ENCODE data around the gene PDE6H. TPM values are rescaled to one million over a fixed set of nuclear protein-coding genes. Genes with fewer than 3 reads are reported as not detected.

PDE6H gene
- total RNA-seq, 1 experiment from 2014 or later = not detected

DNA sequence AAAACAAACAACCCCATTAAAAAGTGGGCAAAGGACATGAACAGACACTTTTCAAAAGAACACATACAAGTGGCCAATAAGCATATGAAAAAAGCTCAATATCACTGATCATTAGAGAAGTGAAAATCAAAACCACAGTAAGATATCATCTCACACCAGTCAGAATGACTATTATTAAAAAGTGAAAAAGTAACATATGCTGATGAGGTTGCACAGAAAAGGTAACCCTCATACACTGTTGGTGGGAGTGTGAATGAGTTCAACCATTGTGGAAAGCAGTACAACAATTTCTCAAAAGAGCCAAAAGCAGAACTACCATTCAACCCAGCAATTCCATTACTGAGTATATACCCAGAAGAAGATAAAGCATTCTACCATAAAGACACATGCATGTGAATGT, 18.2 kb downstream of the PDE6H start:
- intact Hi-C loops (cut with micrococcal nuclease; ENCODE audit: unreplicated experiment) = loop anchor here (10.0 kb wide), 1 partner anchor 356 kb away; no protein-coding TSS in a partner anchor
- TF ChIP-seq EZH2 (IDR thresholded peaks at IDR 0.05; ENCODE audit: borderline replicate concordance, low read depth, low read length, poor library complexity, severe bottlenecking) = no peak
- TF ChIP-seq, protein P1, sequence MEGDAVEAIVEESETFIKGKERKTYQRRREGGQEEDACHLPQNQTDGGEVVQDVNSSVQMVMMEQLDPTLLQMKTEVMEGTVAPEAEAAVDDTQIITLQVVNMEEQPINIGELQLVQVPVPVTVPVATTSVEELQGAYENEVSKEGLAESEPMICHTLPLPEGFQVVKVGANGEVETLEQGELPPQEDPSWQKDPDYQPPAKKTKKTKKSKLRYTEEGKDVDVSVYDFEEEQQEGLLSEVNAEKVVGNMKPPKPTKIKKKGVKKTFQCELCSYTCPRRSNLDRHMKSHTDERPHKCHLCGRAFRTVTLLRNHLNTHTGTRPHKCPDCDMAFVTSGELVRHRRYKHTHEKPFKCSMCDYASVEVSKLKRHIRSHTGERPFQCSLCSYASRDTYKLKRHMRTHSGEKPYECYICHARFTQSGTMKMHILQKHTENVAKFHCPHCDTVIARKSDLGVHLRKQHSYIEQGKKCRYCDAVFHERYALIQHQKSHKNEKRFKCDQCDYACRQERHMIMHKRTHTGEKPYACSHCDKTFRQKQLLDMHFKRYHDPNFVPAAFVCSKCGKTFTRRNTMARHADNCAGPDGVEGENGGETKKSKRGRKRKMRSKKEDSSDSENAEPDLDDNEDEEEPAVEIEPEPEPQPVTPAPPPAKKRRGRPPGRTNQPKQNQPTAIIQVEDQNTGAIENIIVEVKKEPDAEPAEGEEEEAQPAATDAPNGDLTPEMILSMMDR (conservative IDR thresholded peaks at IDR 0.05; ENCODE audit: low read depth, low read length) = no peak
- no peak overlapping the region for H3K27ac ChIP-seq (ENCODE audit: low read depth, low read length, poor library complexity, severe bottlenecking)
- ChIA-PET POLR2A (ENCODE audit: low non-redundant PET) (no interaction called here), CTCF (no interaction called here)
- no peaks in the 10 kb centered on the region for H3K9me3 ChIP-seq (ENCODE audit: low read depth, low read length, poor library complexity, severe bottlenecking)
- no peaks in the 10 kb centered on the region for H3K27me3 ChIP-seq (replicated peaks; ENCODE audit: insufficient read depth, low read depth, low read length, poor library complexity)
- BruUV-seq (replicated peaks) = no TSS peak
- no peaks in the 10 kb centered on the region for H3K36me3 ChIP-seq (ENCODE audit: insufficient read depth, low read length, poor library complexity, severe bottlenecking)
- no peak for DNase-seq (ENCODE audit: low spot score)
- no peak overlapping the region for H3K4me3 ChIP-seq (ENCODE audit: low read depth, low read length, poor library complexity, severe bottlenecking)
- no peaks in the 10 kb centered on the region for H3K4me1 ChIP-seq (ENCODE audit: insufficient read depth, low read length, poor library complexity, severe bottlenecking)

DNA sequence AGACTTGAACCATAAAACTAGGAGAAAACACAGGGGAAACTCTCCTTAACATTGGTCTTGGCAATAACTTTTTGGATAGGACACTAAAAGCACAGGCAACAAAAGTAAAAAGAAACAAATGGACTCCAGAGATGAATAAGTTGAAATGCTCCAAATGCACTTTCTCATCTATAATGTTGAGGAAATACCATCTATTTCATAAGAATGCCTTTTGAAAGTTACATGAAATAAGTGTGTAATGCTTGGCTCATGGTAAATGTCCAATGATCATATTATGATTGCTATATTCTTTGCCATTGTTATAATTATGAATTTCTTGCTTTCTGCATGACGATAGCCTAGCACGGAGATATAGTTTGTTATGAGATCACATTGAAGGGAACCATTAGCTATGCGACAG, 19.8 kb downstream of the PDE6H start:
- Histone ChIP-seq H3K4me1 (ENCODE audit: insufficient read depth, low read length, poor library complexity, severe bottlenecking) (no peaks in the 10 kb centered on the region), H3K4me3 (ENCODE audit: low read depth, low read length, poor library complexity, severe bottlenecking) (no peak overlapping the region), H3K27me3 (replicated peaks; ENCODE audit: insufficient read depth, low read depth, low read length, poor library complexity) (no peaks in the 10 kb centered on the region), H3K36me3 (ENCODE audit: insufficient read depth, low read length, poor library complexity, severe bottlenecking) (no peaks in the 10 kb centered on the region), H3K9me3 (ENCODE audit: low read depth, low read length, poor library complexity, severe bottlenecking) (no peaks in the 10 kb centered on the region), H3K27ac (ENCODE audit: low read depth, low read length, poor library complexity, severe bottlenecking) (no peak overlapping the region)
- TF ChIP-seq, protein P1 (conservative IDR thresholded peaks at IDR 0.05; ENCODE audit: low read depth, low read length) = no peak
- TF ChIP-seq EZH2 (IDR thresholded peaks at IDR 0.05; ENCODE audit: borderline replicate concordance, low read depth, low read length, poor library complexity, severe bottlenecking) = no peak
- POLR2A ChIA-PET (ENCODE audit: low non-redundant PET) = no interaction called here
- no peak for DNase-seq (ENCODE audit: low spot score)
- no TSS peak for BruUV-seq (replicated peaks)
- intact Hi-C loops (cut with micrococcal nuclease; ENCODE audit: unreplicated experiment) = loop anchor here (10.0 kb wide), 1 partner anchor 358 kb away; no protein-coding TSS in a partner anchor
- CTCF ChIA-PET = no interaction called here

DNA sequence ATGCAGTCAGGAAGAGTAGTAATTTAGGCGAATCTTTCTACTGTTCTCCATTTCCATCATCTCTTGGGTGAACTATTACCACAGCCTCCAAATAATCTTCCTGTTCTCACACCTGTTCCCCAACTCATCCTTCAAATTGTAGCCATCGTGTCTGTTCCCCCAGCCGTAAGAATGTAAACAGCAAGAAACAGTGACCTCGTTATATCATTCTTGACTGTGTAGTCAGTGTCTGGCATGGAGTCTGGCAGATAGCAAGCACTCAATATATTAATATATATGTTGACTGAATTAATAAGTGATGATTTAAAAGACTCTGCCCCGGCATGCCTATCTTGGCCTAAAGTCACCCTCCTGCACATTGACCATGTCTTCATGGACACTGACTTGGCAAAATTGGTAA, 20.3 kb downstream of the PDE6H start:
- DNase-seq (ENCODE audit: low spot score) = no peak
- no peak for TF ChIP-seq EZH2 (IDR thresholded peaks at IDR 0.05; ENCODE audit: borderline replicate concordance, low read depth, low read length, poor library complexity, severe bottlenecking)
- TF ChIP-seq, protein P1 (conservative IDR thresholded peaks at IDR 0.05; ENCODE audit: low read depth, low read length) = no peak
- no peaks in the 10 kb centered on the region for H3K4me1 ChIP-seq (ENCODE audit: insufficient read depth, low read length, poor library complexity, severe bottlenecking)
- CTCF ChIA-PET = no interaction called here
- H3K27ac ChIP-seq (ENCODE audit: low read depth, low read length, poor library complexity, severe bottlenecking) = no peak overlapping the region
- POLR2A ChIA-PET (ENCODE audit: low non-redundant PET) = no interaction called here
- H3K9me3 ChIP-seq (ENCODE audit: low read depth, low read length, poor library complexity, severe bottlenecking) = no peaks in the 10 kb centered on the region
- intact Hi-C loops (cut with micrococcal nuclease; ENCODE audit: unreplicated experiment) = loop anchor here (10.0 kb wide), 1 partner anchor 358 kb away; no protein-coding TSS in a partner anchor
- H3K36me3 ChIP-seq (ENCODE audit: insufficient read depth, low read length, poor library complexity, severe bottlenecking) = no peaks in the 10 kb centered on the region
- BruUV-seq (replicated peaks) = no TSS peak
- H3K27me3 ChIP-seq (replicated peaks; ENCODE audit: insufficient read depth, low read depth, low read length, poor library complexity) = no peaks in the 10 kb centered on the region
- H3K4me3 ChIP-seq (ENCODE audit: low read depth, low read length, poor library complexity, severe bottlenecking) = no peak overlapping the region

Data from A673 (cell line).